GM12872 (cell line): ENCODE data around the gene COL9A1.

Source experiments
- CTCF ChIP-seq: IDR thresholded peaks from 3 replicates; pipeline ENCODE4 v1.5.1; 2011; ENCODE audit warnings: low read depth, mild to moderate bottlenecking, low read length, moderate library complexity; ENCODE audit not compliant: insufficient read depth

Gene COL9A1

GRCh38 chr6:70282312-70282918 is 20.5 kb downstream of the COL9A1 start:
- TF ChIP-seq CTCF = no peak

GRCh38 chr6:70281923-70282311 is 21.0 kb downstream of the COL9A1 start:
- no peak for TF ChIP-seq CTCF

- no peak for TF ChIP-seq CTCF
Measured at GRCh38 chr6:70280400-70280853, 22.5 kb downstream of the COL9A1 start.

GRCh38 chr6:70277470-70277869 is 25.4 kb downstream of the COL9A1 start:
- no peak for TF ChIP-seq CTCF

GRCh38 chr6:70274338-70274737 is 28.5 kb downstream of the COL9A1 start:
- no peak for TF ChIP-seq CTCF

GRCh38 chr6:70272071-70272470 is 30.8 kb downstream of the COL9A1 start:
- TF ChIP-seq CTCF = no peak

- no peak for TF ChIP-seq CTCF
Measured at GRCh38 chr6:70270287-70271005, 32.4 kb downstream of the COL9A1 start.
